Measurements from ENCODE around the gene MAD1L1.
A peak's percentile ranks its signal among the peaks of the same experiment; 100 is the strongest.

The MAD1L1 gene

GRCh38 chr7:2105917-2106316 lies 126.8 kb downstream of the MAD1L1 start:
- DNase-seq (ENCODE audit: low read depth, low spot score), result no peak

DNA sequence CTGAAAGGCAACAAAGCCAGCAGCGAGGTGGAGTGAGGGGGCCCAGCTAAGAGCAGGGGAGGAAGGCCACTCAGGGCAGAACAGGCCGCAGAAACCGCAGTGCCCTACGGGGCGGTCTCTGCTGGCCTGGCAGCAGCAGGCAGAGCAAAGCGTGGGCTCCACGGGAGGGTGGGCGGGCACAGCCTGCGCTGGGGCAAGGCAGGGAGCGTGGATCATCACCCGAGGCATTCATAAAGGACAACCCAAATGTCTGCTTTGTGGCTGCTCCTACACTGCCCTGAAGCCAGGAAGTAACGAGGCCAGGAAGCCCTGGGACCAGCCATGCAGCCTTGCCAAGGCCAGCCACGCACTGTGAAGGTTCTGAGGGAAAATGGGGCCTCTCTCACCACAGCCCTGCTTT lies 127.5 kb downstream of the MAD1L1 start:
- DNase-seq (ENCODE audit: low read depth, low spot score), result no peak

- DNase-seq (ENCODE audit: low read depth, low spot score), result no peak
Observed at GRCh38 chr7:2104716-2105115, 128.0 kb downstream of the MAD1L1 start.

DNA sequence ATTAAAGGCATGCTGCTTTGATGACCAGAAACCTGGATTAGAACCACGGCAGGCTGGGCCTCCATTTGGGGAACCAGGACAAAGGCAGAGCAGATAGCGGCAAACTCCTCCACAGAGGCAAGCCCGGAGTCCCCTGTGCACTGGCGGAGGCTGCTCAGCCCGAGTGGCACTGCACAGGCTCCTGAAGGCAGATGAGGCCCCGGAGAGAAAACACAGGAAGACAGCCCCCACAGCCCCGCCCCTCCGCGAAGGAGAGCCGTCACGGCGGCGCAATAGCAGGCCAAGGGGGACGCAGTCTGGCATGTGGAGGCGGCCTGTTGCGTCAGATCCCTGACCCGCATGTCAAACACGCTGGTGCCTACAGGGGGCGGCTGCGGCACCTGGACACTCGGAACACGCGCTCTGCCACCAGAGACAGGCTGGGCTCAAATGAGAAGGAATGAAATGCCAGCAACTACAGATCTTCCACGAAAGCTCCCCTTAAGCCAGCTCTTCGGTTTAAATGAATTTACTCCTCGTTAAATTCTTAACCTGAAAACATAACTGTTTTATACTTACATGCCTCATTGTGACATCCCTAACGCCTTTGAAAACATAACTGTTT lies 128.5 kb downstream of the MAD1L1 start:
- DNase-seq (ENCODE audit: low read depth, low spot score), result peak; percentile 86

DNA sequence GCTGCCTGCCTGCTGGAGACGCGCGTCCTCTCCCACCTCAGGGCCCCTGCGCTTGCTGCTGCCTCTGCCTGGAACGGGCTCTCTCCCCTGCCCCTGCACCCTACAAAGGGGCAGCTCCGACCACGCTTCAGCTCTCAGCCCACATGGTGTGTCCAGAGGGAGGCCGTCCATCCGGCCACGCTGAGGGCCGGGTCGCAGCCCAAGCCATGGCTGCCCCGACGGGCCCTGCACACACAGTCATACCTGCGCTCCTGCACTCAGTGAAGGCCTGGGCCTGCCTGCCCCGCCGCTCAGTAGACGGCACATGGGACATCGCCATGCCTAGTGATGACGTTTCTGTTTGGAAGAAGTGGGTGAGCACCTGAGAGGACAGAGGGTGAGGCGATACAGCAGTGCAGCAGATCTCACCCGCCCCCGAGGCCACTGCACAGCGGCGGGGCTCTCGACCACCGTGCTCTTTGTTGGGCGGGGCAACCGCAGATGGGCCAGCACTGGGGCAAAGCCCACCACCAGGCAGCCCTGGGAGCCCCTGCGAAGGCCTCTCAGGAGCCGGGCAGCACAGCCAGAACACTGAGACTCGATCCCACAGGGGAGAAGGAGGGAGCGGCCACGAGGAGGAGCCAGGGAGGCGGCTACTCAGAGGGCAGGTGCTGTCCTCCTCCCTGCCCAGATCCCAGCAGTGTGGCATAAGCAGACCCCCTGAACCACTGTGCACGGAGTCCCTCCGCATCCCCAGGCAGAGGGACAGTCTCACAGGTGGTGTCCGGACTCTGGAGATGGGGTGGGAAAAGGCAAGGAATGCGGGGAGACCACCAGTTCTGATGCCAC lies 129.5 kb downstream of the MAD1L1 start:
- DNase-seq (ENCODE audit: low read depth, low spot score), result no peak

DNA sequence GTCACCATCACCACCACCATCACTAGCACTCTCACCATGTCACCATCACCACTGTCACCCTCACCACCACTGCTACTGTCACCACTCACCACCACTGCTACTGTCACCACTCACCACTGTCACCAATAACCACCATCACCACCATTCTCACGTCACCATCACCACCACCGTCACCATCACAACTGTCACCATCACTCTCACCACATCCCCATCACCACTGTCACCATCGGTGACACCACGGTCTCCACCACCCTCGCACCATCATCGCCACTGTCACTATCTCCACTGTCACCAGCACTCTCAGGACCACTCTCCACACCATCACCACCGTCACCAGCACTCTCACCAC lies 130.4 kb downstream of the MAD1L1 start:
- DNase-seq (ENCODE audit: low read depth, low spot score), result no peak

DNA sequence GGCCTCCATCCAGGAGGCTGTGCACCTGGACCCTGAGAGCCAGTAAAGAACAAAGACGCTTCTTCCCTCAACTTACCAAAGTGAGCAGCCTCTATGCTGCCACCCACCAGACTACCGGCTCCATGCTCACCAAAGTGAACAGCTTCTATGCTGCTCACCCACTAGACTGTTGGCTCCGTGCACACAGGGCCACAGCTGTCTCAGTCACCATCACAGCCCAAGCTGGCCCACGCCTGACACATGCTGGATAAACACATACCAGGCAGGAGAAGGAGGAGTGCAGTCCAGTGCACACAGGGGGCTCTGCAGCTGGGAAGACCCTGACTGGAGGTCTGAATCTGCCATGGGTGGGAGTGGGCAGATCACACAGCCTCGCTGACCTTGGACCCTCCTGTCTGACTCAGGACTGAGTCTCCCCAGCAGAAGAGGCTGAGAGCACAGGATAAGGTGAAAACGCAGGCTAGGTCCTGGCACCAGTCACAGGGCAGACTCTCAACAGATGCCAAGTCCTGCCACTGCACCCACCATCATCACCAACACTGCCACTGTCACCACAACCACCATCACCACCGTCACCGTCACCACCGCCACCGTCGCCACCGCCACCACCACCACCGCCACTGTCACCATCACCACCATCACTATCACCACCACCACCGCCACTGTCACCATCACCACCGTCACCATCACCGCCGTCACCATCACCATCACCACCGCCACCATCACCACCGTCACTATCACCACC lies 130.9 kb downstream of the MAD1L1 start:
- DNase-seq (ENCODE audit: low read depth, low spot score), result no peak

GRCh38 chr7:2100278-2101208 lies 132.2 kb downstream of the MAD1L1 start:
- DNase-seq (ENCODE audit: low read depth, low spot score), result no peak

DNA sequence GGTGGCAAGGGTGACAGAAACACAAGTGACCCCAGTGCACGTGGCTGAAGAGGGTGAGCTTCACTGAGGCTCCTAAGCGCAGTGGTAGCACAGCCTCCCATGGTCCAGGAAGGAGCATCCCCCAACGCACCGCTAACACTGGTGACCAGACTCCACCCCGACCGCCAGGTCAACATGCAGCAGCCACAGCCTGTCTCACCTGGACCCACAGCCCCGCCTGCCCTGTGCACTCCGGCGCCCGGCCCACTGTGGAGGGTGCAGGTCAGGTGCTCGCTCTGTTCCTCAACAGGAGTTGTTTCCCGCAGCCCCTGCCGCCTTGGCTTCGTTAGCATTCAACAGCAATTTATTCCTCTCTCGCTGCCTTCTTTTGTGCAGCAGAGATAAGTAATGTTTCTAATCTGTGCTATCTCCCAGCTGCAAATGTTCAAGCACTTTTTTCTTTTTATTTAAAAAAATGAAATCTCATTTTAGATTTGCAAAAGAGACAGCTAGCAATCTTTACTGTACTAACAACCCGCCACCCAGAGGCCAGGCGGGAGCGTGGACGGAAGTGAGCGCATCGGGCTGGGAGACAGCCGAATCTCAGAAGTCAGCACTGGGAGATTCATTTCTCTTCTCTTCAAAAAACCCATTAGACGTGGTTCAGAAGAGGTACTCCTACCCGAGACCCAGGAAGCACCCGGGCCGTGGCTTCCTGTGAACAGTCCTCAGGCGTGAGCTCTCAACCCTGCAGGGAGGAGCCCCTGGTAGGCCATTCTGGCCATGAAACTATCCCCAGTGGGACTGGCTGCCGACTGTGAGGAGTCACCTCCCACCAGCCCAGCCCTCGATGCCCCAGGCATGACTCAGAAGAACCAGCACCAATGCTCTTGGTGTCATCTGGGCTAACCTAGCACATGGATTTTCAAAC lies 133.4 kb downstream of the MAD1L1 start:
- no peak for DNase-seq (ENCODE audit: low read depth, low spot score)

GRCh38 chr7:2098496-2098895 lies 134.2 kb downstream of the MAD1L1 start:
- no peak for DNase-seq (ENCODE audit: low read depth, low spot score)

DNA sequence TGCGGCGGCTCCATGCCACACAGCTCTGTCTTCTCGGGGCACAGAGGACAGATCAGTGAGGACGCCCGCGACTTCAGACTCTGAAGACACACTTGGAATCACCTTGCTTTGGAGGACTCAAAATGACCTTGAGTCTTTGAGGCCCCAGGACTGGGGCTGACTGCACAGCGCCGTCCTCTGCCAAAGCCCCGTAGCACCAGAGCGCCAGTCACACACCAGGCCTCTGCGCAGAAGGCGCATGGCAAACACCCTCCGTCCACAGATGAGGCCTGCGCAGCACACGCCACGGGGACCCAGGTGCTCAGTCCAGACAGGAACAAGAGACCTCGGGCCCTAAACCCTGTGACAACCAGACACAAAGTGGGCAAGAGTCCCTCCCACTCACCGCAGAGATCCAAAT lies 134.7 kb downstream of the MAD1L1 start:
- DNase-seq (ENCODE audit: low read depth, low spot score), result no peak

- no peak for DNase-seq (ENCODE audit: low read depth, low spot score)
Observed at GRCh38 chr7:2097492-2097891, 135.3 kb downstream of the MAD1L1 start.

DNA sequence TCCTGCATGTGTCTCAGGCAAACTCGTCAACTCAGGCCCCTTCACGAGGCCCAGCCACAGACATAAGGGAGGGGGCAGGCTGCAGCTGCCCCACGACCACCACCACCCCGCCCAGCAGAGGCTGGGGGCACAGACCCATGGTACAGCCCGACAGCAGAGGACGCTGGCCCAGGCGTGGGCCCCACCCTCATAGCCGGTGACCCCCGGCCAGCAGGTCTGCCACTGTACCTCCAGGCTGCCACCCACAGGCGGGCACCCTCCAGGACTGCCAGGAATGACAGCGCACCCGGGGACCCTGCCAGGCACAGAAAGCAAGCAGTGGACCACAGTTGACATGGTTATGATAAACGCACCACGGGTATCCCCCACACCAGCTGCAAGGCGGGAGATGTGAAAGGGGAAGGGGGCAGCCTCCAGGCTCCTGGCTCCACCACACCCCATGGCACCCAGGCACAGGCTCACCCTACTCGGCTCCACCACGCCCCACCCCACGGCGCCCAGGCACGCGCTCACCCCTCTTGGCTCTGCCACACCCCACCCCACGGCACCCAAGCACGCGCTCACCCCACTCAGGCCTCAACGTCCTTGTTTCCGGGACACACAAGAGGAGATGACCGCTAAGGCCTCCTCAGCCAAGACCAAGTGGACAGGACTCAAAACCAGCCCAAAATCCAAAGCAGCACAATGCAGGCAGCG lies 135.9 kb downstream of the MAD1L1 start:
- DNase-seq (ENCODE audit: low read depth, low spot score), result no peak

GRCh38 chr7:2095436-2095835 lies 137.3 kb downstream of the MAD1L1 start:
- no peak for DNase-seq (ENCODE audit: low read depth, low spot score)

DNA sequence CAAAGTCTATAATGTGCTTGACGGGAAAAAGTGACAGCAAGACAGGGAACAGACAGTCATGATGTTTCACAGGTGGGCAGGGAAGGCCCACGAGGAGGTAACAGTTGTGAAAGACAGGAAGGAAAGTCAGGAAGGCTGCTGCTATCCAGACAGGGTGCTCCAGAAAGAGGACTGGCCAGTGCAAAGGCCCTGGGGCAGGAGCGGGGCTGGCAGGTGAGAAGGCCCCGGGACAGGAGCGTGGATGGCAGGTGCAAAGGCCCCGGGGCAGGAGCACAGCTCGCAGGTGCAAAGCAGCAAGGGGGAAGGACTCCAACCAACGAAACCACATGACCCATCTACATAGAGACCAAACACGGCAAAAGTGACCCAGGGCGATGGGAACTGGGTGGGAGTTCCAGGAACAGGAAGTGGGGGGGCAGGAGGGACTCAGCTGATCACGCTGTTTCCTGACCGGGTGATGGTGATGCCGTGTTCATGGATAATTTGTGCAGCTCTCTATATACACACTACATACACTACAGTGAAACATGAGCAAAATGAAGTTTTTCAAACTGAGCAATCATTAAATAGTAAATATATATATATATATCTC lies 138.2 kb downstream of the MAD1L1 start:
- DNase-seq (ENCODE audit: low read depth, low spot score), result no peak

- no peak for DNase-seq (ENCODE audit: low read depth, low spot score)
Observed at GRCh38 chr7:2093843-2094220, 138.9 kb downstream of the MAD1L1 start.

GRCh38 chr7:2093215-2093842 lies 139.4 kb downstream of the MAD1L1 start:
- no peak for DNase-seq (ENCODE audit: low read depth, low spot score)

- no peak for DNase-seq (ENCODE audit: low read depth, low spot score)
Observed at GRCh38 chr7:2092279-2092678, 140.5 kb downstream of the MAD1L1 start.

All from astrocyte of the hippocampus (primary cell).